ENCODE measurements around the gene TOM1. TPM values are rescaled to one million over a fixed set of nuclear protein-coding genes. Genes with fewer than 3 reads are reported as not detected.

Gene TOM1
- 10 to 100 TPM; 16.2 to 20.0 TPM for total RNA-seq

DNA sequence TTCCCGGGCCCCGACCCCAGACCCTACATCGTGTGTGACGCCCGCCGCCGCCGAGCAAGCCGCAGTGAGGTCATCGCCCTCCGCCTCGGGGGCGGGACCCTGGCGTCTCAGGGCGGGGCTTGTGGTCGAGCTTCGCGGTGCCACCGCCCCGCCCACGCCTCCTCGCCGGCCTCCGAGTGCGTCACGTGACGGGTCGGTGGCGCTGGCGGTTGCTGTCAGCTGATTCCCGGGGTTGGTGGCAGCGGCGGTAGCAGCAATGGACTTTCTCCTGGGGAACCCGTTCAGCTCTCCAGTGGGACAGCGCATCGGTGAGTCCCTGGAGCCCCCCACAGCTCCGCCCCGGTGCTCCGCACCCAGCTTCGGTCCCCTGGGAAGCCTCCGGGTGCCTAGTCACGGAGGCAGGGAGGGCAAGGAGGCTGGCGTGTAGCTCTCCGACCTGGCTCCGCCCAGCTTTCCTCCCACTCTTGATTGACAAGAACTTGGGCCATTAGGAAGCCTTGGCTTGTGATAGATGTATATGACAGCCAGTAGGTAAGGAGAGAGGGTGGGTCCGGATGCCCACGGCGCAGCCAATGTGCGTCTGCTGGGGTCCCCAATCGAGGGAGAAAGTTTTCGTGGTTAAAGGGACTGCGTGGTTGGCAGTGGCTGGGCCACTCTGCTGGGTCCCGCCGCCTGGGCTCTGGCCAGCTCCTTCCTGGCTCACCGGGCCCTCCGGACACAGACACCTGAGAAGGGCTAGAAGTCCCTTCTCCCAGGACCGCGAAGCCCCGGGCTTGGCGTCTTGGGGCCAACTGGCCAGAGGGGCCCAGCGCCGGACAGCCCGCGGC lies at the start of gene TOM1:
Gene TOM1, plus strand, starts transcription at position 222 of the 827 bp plus-strand sequence. Its CDS starts 35 bp downstream, at position 257.
- peaks cover 26% of the 10 kb centered on the region for H3K4me1 Mint-ChIP-seq (ENCODE audit: low read depth)
- H3K27ac Mint-ChIP-seq: peak within 1 kb of the TSS; percentile 85
- ATAC-seq (peak; percentile 96), DNase-seq (peak; percentile 97)
- H3K9me3 Mint-ChIP-seq: no peaks in the 10 kb centered on the region
- intact Hi-C loops (cut with micrococcal nuclease): no loop called here
- no peak for TF ChIP-seq CTCF (IDR thresholded peaks at IDR 0.05)
- H3K4me3 Mint-ChIP-seq: peak within 1 kb of the TSS; percentile 82
- POLR2A ChIA-PET: interaction anchor here (0.7 to 2.7 kb wide), 9 partner anchors 9 to 99 kb away, joined by 3 to 15 read pairs (median 3); partner anchors contain the start of gene HMGXB4
- CTCF ChIA-PET: interaction anchor here (0.9 to 1.5 kb wide), 4 partner anchors 10 to 51 kb away, joined by 3 to 5 read pairs (median 4); no protein-coding TSS in a partner anchor
- H3K36me3 Mint-ChIP-seq (ENCODE audit: low read depth): peaks cover 7% of the 10 kb centered on the region
- H3K27me3 Mint-ChIP-seq: no peaks in the 10 kb centered on the region

DNA sequence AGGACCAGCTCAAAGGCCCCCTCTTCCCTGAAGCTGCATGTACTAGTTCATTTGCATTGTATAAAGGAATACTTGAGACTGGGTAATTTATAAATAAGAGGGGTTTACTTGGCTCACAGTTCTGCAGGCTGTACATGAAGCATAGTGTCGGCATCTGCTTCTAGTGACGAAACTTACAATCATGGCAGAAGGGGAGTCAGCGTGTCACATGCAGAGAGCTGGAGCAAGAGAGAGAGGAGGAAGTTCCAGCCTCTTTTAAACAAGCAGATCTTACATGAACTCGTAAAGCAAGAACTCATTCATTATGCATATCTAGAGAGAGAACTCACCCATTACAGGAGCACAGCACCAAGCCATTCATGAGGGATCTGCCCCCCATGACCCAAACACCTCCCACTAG lies 49.5 kb upstream of the TOM1 start:
- intact Hi-C loops (cut with micrococcal nuclease): no loop called here
- Mint-ChIP-seq H3K4me1 (ENCODE audit: low read depth) (no peaks in the 10 kb centered on the region), H3K36me3 (ENCODE audit: low read depth) (no peaks in the 10 kb centered on the region), H3K27me3 (peaks cover 7% of the 10 kb centered on the region), H3K4me3 (no peak overlapping the region), H3K9me3 (no peaks in the 10 kb centered on the region), H3K27ac (no peak overlapping the region)
- no peak for TF ChIP-seq CTCF (IDR thresholded peaks at IDR 0.05)
- CTCF ChIA-PET: no interaction called here
- ATAC-seq: no peak
- DNase-seq: no peak
- POLR2A ChIA-PET: no interaction called here

- DNase-seq (no peak), ATAC-seq (no peak)
- ChIA-PET POLR2A (no interaction called here), CTCF (no interaction called here)
- no peak for TF ChIP-seq CTCF (IDR thresholded peaks at IDR 0.05)
- Mint-ChIP-seq H3K27ac (no peak overlapping the region), H3K9me3 (no peaks in the 10 kb centered on the region), H3K36me3 (ENCODE audit: low read depth) (peaks cover 7% of the 10 kb centered on the region), H3K4me1 (ENCODE audit: low read depth) (peaks cover 14% of the 10 kb centered on the region), H3K4me3 (no peak overlapping the region), H3K27me3 (peaks cover 2% of the 10 kb centered on the region)
- intact Hi-C loops (cut with micrococcal nuclease): no loop called here
Observed at GRCh38 chr22:35253946-35254345, 45.7 kb upstream of the TOM1 start.

GRCh38 chr22:35257002-35257320 lies 42.7 kb upstream of the TOM1 start:
- Mint-ChIP-seq H3K27ac (peak overlapping the region; percentile 94), H3K36me3 (ENCODE audit: low read depth) (peaks cover 16% of the 10 kb centered on the region), H3K4me1 (ENCODE audit: low read depth) (peaks cover 23% of the 10 kb centered on the region), H3K27me3 (no peaks in the 10 kb centered on the region), H3K9me3 (no peaks in the 10 kb centered on the region), H3K4me3 (peak overlapping the region; percentile 92)
- ATAC-seq: peak; percentile 9
- intact Hi-C loops (cut with micrococcal nuclease): no loop called here
- ChIA-PET POLR2A (interaction anchor here (0.7 to 3.0 kb wide), 6 partner anchors 9 to 49 kb away, joined by 3 to 15 read pairs (median 6); partner anchors contain the start of gene TOM1), CTCF (interaction anchor here (1.0 to 2.8 kb wide), 2 partner anchors 9 to 25 kb away, joined by 3 to 12 read pairs; no protein-coding TSS in a partner anchor)
- DNase-seq: no peak
- TF ChIP-seq CTCF (IDR thresholded peaks at IDR 0.05): no peak

Data from activated CD8-positive, alpha-beta T cell treated with anti-CD3 and anti-CD28 coated beads for 36 hours (primary cell).